ENCODE data around the gene CASP6. TPM values are rescaled to one million over a fixed set of nuclear protein-coding genes. Genes with fewer than 3 reads are reported as not detected.

CASP6 gene
- total RNA-seq, 4 donors from 2014 or later: 10.0 to 18.0 (median 13.7) TPM

DNA sequence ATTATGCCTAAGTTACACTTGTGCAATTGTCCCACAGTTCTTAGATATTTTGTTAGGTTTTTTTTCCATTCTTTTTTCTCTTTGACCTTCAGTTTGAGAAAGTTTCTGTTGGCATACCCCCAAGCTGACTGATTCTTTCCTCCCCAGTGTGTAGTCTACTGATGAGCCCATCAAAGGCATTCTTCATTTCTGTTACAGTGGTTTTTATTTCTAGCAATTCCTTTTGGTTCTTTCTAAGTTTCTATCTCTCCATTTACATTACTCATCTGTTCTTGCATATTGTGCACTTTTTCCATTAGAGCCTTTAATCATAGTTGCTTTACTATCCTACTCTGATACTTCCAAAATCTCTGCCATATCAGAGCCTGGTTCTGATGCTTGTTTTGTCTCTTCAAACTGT lies 31.9 kb downstream of the CASP6 start:
- no peak for TF ChIP-seq POLR2A (IDR thresholded peaks at IDR 0.05)
- TF ChIP-seq EP300 (IDR thresholded peaks at IDR 0.05): no peak
- TF ChIP-seq, protein P1, sequence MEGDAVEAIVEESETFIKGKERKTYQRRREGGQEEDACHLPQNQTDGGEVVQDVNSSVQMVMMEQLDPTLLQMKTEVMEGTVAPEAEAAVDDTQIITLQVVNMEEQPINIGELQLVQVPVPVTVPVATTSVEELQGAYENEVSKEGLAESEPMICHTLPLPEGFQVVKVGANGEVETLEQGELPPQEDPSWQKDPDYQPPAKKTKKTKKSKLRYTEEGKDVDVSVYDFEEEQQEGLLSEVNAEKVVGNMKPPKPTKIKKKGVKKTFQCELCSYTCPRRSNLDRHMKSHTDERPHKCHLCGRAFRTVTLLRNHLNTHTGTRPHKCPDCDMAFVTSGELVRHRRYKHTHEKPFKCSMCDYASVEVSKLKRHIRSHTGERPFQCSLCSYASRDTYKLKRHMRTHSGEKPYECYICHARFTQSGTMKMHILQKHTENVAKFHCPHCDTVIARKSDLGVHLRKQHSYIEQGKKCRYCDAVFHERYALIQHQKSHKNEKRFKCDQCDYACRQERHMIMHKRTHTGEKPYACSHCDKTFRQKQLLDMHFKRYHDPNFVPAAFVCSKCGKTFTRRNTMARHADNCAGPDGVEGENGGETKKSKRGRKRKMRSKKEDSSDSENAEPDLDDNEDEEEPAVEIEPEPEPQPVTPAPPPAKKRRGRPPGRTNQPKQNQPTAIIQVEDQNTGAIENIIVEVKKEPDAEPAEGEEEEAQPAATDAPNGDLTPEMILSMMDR (IDR thresholded peaks at IDR 0.05): no peak
- Histone ChIP-seq H3K27me3 (no peaks in the 10 kb centered on the region), H3K27ac (no peak overlapping the region), H3K9me3 (peaks cover 0 to 12% (median 2%) of the 10 kb centered on the region in 4 donors), H3K4me3 (no peak overlapping the region), H3K36me3 (no peaks in the 10 kb centered on the region), H3K4me1 (no peaks in the 10 kb centered on the region)
- no peak for DNase-seq (ENCODE audit: low spot score in 2 of 2)

DNA sequence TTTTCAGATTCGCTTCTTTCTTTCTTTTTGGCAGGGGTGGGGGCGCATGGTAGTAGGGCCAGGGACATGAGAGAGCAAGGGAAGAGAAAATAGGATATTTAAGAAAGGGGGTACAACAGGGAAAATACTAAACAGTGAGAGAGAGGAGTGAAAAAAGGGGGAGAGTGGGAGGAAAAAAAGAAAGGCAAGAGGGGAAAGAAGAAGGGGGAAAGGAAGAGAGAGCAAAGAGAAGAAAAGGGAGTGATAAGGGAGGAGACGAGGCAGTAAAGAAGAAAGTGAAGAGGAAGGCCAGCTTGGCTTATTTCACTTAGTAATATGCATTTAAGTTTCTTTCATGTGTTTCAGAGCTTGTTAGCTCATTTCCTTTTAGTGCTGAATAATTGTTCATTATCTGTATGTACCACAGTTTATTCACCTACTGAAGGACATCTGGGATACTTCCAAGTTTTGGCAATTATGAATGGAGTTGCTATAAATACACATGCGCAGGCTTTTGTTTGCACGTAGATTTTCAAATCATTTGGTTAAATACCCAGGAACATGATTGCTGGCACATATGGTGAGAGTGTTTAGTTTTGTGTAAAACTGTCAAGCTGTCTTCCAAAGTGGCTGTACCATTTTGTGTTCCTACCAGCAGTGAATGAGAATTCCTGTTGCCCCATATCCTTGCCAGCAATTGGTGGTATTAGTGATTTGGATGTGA lies 37.3 kb downstream of the CASP6 start:
- Histone ChIP-seq H3K27me3 (no peaks in the 10 kb centered on the region), H3K36me3 (peaks cover 0 to 4% (median 0%) of the 10 kb centered on the region in 3 donors), H3K27ac (no peak overlapping the region), H3K9me3 (peaks cover 0 to 5% (median 0%) of the 10 kb centered on the region in 4 donors), H3K4me3 (no peak overlapping the region), H3K4me1 (no peaks in the 10 kb centered on the region)
- 82 to 91% methylated on average over 5 of the region's 5 CpGs for WGBS, 2 donors
- TF ChIP-seq, protein P1 (IDR thresholded peaks at IDR 0.05): no peak
- TF ChIP-seq POLR2A (IDR thresholded peaks at IDR 0.05): no peak
- no peak for TF ChIP-seq EP300 (IDR thresholded peaks at IDR 0.05)
- no peak for DNase-seq (ENCODE audit: low spot score in 2 of 2)

DNA sequence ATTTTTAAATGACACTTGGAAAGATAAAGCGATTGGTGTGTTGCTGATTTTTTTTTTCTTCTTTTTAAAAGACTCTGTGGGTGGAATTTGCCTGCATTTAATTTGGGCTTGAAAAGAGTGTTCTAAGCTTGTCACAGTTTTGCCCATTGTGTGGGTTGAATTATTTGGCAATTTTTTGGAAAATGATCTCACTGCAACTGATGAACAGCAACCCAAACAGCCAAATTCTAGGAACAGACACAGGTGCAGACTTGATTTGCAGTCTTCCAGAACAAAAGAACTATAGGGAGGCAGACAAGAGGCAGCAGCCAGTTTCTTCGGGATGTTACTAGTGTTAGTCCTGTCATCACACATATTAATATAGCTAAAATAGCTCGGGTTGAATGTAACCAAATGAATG lies 40.5 kb downstream of the CASP6 start:
- no peak overlapping the region for H3K4me3 ChIP-seq
- TF ChIP-seq EP300 (IDR thresholded peaks at IDR 0.05) (no peak), POLR2A (IDR thresholded peaks at IDR 0.05) (no peak)
- TF ChIP-seq, protein P1 (IDR thresholded peaks at IDR 0.05): no peak
- 52 to 54% methylated on average over 3 of the region's 3 CpGs for WGBS, 2 donors
- no peak overlapping the region for H3K27ac ChIP-seq
- H3K9me3 ChIP-seq: no peaks in the 10 kb centered on the region
- H3K4me1 ChIP-seq: no peaks in the 10 kb centered on the region
- H3K36me3 ChIP-seq: peaks cover 0 to 4% (median 0%) of the 10 kb centered on the region in 3 donors
- no peak for DNase-seq (ENCODE audit: low spot score in 2 of 2)
- H3K27me3 ChIP-seq: no peaks in the 10 kb centered on the region

DNA sequence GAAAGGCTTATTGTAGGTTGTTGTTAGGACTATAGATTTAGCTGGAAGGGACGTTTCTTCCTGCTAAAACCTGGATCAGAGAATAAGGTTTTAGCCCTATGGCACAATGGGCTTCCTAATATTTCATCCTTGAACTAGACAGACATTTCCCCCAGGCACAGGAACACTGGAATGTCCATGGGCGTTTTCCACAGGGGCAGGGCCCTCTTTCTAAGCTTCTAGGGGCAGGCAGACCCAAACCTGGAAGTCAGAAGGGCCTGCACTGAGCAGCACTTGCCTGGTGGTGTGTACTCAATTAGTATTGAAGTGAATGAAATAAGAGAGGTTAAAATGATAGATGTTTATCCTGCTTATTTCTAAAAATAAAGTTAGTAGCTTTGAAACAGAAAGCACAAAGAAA lies 41.1 kb downstream of the CASP6 start:
- Histone ChIP-seq H3K9me3 (no peaks in the 10 kb centered on the region), H3K27ac (no peak overlapping the region), H3K4me1 (no peaks in the 10 kb centered on the region), H3K4me3 (no peak overlapping the region), H3K36me3 (peaks cover 0 to 4% (median 0%) of the 10 kb centered on the region in 3 donors), H3K27me3 (no peaks in the 10 kb centered on the region)
- DNase-seq (ENCODE audit: low spot score in 2 of 2): no peak
- 48 to 53% methylated on average over 2 of the region's 2 CpGs for WGBS, 2 donors
- no peak for TF ChIP-seq POLR2A (IDR thresholded peaks at IDR 0.05)

DNA sequence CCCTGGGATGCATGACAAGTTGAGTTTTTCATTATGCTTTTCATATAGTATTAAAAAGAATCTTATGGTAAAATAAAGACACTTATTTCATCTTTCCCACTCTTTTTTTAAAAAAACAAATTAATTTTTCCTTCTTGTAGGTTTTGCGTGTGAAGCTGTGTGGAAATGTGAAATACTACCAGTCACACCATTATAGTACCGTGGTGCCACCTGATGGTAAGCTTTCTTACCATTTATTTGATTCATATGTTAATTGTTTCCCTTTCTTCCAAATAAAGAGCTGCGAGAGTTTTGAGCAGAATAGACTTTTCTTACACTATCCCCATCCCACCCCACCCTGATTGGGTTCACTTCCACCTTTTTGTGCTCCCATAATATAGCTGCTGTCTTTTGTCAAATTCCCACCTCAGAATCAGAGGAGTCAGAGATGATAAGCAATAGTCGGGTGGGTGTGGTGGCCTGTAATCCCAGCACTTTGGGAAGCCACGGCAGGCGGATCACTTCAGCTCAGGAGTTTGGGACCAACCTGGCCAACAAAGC lies 44.3 kb downstream of the CASP6 start:
- Histone ChIP-seq H3K4me1 (no peaks in the 10 kb centered on the region), H3K36me3 (peaks cover 0 to 3% (median 0%) of the 10 kb centered on the region in 3 donors), H3K4me3 (no peak overlapping the region), H3K27me3 (no peaks in the 10 kb centered on the region), H3K9me3 (no peaks in the 10 kb centered on the region), H3K27ac (no peak overlapping the region)
- no peak for DNase-seq (ENCODE audit: low spot score in 2 of 2)
- WGBS, 2 donors: 75 to 77% methylated on average over 6 of the region's 6 CpGs
- no peak for TF ChIP-seq POLR2A (IDR thresholded peaks at IDR 0.05)
- no peak for TF ChIP-seq EP300 (IDR thresholded peaks at IDR 0.05)
- TF ChIP-seq, protein P1 (IDR thresholded peaks at IDR 0.05): peak in 1 of 5 experiments; percentile 6
